ENCODE data around the gene ELAVL2.

GRCh38 chr9:23663536-23663935 is 162.5 kb downstream of the ELAVL2 start:
- TF ChIP-seq CTCF (conservative IDR thresholded peaks at IDR 0.05) = no peak
- no peak for TF ChIP-seq ZFX (IDR thresholded peaks at IDR 0.05)
